Gastroesophageal sphincter (tissue), 4 donors: Measurements from ENCODE around the gene PSD4. TPM values are rescaled to one million over a fixed set of nuclear protein-coding genes. Genes with fewer than 3 reads are reported as not detected.
A peak's percentile ranks its signal among the peaks of the same experiment; 100 is the strongest.

Experiments
- ATAC-seq: fragments of 150-250 bp; one replicate; pipeline ENCODE4 v1.9.1; 2016; ENCODE audit warnings: mild to moderate bottlenecking, moderate library complexity
- H3K27ac ChIP-seq, 4 donors: fragments of 200-600 bp; sonication (generic) in 3 of 4; 1 replicate in 3 of 4; 2 replicates in 1 of 4; pipeline ENCODE4 v1.5.1; 2016 to 2019
- H3K27me3 ChIP-seq: fragments of 200-600 bp; sonication (generic); one replicate; pipeline ENCODE4 v1.5.1; 2019
- H3K36me3 ChIP-seq, 2 donors: fragments of 200-600 bp; sonication (generic); one replicate each; pipeline ENCODE4 v1.5.1; 2019; ENCODE audit warnings: control low read depth in 1 of 2
- H3K4me1 ChIP-seq, 3 donors: fragments of 200-600 bp; sonication (generic); 1 replicate in 2 of 3; 2 replicates in 1 of 3; pipeline ENCODE4 v1.5.1; 2016 to 2019; ENCODE audit warnings: control low read depth in 2 of 3
- H3K4me3 ChIP-seq, 2 donors: fragments of 200-600 bp; sonication (generic); one replicate each; pipeline ENCODE4 v1.5.1; 2019; ENCODE audit warnings: mild to moderate bottlenecking in 1 of 2, moderate library complexity in 1 of 2
- H3K9me3 ChIP-seq, 3 donors: fragments of 200-600 bp; sonication (generic); one replicate each; pipeline ENCODE4 v1.5.1; 2017 to 2019; ENCODE audit warnings: control low read depth in 2 of 3
- CTCF ChIP-seq, 4 experiments: fragments of 200-600 bp in 2 of 4; fragments of 450-650 bp in 2 of 4; sonication (generic) in 1 of 4; IDR thresholded peaks; one replicate each; pipeline ENCODE4 v1.5.1; 2017 to 2019; ENCODE audit warnings: antibody characterized with exemption in 4 of 4, mild to moderate bottlenecking in 2 of 4, moderate library complexity in 2 of 4
- EP300 ChIP-seq: sonication (generic); formaldehyde crosslinking; IDR thresholded peaks from one replicate; pipeline ENCODE4 v1.6.1; 2017; ENCODE audit warnings: antibody characterized with exemption, mild to moderate bottlenecking
- POLR2A ChIP-seq, 2 donors: fragments of 450-650 bp; IDR thresholded peaks; one replicate each; pipeline ENCODE4 v1.6.1; 2017; ENCODE audit warnings: antibody characterized with exemption in 2 of 2, mild to moderate bottlenecking in 2 of 2, moderate library complexity in 1 of 2
- POLR2AphosphoS5 ChIP-seq: sonication (generic); formaldehyde crosslinking; IDR thresholded peaks from one replicate; pipeline ENCODE4 v1.6.1; 2017; ENCODE audit warnings: antibody characterized with exemption
- WGBS, 2 donors: methylation state at CpG; one replicate each; pipeline ENCODE4 v1.1.5; 2018; ENCODE audit warnings: low coverage in 1 of 2; 5-methylcytosine and 5-hydroxymethylcytosine counted together
- total RNA-seq, 4 donors: library from RNA; depleted of rRNA; stranded (reverse); fragments of >200 nt; gene quantifications; one replicate each; pipeline ENCODE4 v1.1.0, GENCODE V29; 2016

The PSD4 gene
- total RNA-seq, 4 donors from 2014 or later = 3.0 to 4.4 (median 3.6) TPM

- H3K4me3 ChIP-seq = no peak overlapping the region
- H3K27ac ChIP-seq = no peak overlapping the region
- H3K27me3 ChIP-seq = no peaks in the 10 kb centered on the region
- 78% methylated on average over 6 of the region's 8 CpGs; no CpG with 5 or more reads in 1 of the 2 donors for WGBS, 2 donors
- ATAC-seq = no peak
- no peaks in the 10 kb centered on the region for H3K9me3 ChIP-seq
- H3K4me1 ChIP-seq = no peaks in the 10 kb centered on the region
- TF ChIP-seq POLR2A (IDR thresholded peaks at IDR 0.05) (no peak), POLR2AphosphoS5 (no peak), EP300 (no peak)
- H3K36me3 ChIP-seq = no peaks in the 10 kb centered on the region
Measured at GRCh38 chr2:113148606-113149552, 24.9 kb upstream of the PSD4 start.

DNA sequence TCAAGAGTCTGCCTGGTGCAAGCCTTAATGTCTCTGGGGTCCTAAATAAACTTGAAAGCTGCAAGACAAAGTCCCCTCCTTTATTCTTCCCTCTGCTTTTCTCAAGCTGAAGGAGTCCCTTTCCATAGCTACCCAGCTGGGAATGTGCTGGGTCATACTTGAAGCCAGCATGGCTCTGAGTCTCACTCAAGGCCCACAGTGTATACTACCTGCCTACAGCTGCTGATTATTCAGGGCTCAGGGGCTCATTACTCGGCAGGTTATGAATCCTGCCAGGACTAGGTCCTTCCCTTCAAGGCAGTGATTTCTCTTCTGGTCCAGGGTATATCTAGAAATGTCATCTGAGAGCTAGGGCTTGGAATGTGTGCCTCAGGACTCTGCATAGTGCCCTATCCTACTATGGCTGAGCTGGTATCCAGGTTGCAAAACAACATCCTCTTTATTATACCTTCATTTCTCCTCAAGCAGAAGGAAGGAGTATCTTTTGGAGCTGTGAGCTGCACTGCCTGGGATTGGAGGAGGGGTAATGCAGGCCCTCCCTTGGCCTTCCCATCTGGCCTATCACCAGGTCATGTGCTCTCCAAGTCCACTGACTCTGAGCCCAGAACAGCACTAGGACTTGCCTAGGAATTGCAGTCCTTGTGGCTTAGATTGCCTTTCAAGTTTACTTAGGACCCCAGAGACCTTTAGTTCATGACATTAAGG, 24.1 kb upstream of the PSD4 start:
- WGBS, 2 donors = no CpG with 5 or more reads among the region's 1 CpG
- TF ChIP-seq CTCF (IDR thresholded peaks at IDR 0.05) (no peak), EP300 (no peak), POLR2A (IDR thresholded peaks at IDR 0.05) (no peak), POLR2AphosphoS5 (no peak)
- Histone ChIP-seq H3K9me3 (no peaks in the 10 kb centered on the region), H3K27me3 (peaks cover 6% of the 10 kb centered on the region), H3K4me3 (no peak overlapping the region), H3K4me1 (no peaks in the 10 kb centered on the region), H3K36me3 (no peaks in the 10 kb centered on the region), H3K27ac (no peak overlapping the region)
- no peak for ATAC-seq

DNA sequence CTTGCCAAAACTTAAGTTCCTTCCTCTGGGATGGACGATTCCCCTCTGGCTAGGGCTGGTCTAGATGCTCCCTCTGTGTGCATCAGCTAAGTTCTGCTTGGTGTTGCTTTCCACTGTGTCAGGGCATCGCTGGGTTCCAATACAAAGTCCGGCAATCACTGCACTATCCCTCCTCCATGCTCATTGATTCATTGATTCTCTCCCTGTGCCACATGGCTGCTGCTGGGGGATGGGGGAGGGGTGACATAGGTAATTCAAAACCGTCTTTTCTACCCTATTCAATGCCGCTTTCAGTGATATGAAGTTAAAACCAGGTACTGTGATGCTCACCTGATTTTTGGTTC, 23.5 kb upstream of the PSD4 start:
- WGBS, 2 donors = 84 to 95% methylated on average over 3 to 5 of the region's 5 CpGs
- Histone ChIP-seq H3K4me1 (no peaks in the 10 kb centered on the region), H3K4me3 (no peak overlapping the region), H3K27me3 (peaks cover 11% of the 10 kb centered on the region), H3K27ac (no peak overlapping the region), H3K9me3 (no peaks in the 10 kb centered on the region), H3K36me3 (no peaks in the 10 kb centered on the region)
- no peak for TF ChIP-seq POLR2AphosphoS5
- no peak for TF ChIP-seq POLR2A (IDR thresholded peaks at IDR 0.05)
- no peak for TF ChIP-seq EP300
- TF ChIP-seq CTCF (IDR thresholded peaks at IDR 0.05) = no peak
- ATAC-seq = no peak

DNA sequence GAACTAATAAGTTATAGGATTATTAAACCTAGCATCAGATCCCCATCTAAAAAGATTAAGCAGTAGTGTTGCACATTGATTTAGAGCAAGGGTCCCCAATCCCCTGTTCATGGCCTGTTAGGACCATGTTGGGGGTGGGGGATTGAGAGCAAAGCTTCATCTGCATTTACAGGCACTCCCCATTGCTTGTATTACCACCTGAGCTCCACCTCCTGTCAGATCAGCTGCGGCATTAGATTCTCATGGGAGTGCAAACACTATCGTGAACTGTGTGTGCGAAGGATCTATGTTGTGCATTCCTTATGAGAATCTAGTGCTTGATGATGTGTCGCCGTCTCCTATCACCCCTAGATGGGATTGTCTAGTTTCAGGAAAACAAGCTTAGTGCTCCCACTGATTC, 18.4 kb upstream of the PSD4 start:
- 63 to 98% methylated on average over 4 to 5 of the region's 5 CpGs for whole genome bisulfite sequencing, 2 donors
- Histone ChIP-seq H3K27me3 (peaks cover 44% of the 10 kb centered on the region), H3K36me3 (no peaks in the 10 kb centered on the region), H3K9me3 (no peaks in the 10 kb centered on the region), H3K4me1 (peaks cover 0 to 10% (median 0%) of the 10 kb centered on the region in 3 donors), H3K27ac (no peak overlapping the region), H3K4me3 (no peak overlapping the region)
- TF ChIP-seq CTCF (IDR thresholded peaks at IDR 0.05) = no peak
- no peak for TF ChIP-seq EP300
- TF ChIP-seq POLR2A (IDR thresholded peaks at IDR 0.05) = no peak
- TF ChIP-seq POLR2AphosphoS5 = no peak
- ATAC-seq = no peak

GRCh38 chr2:113156278-113157117, 17.3 kb upstream of the PSD4 start:
- TF ChIP-seq EP300 (no peak), POLR2AphosphoS5 (no peak), CTCF (IDR thresholded peaks at IDR 0.05) (no peak), POLR2A (IDR thresholded peaks at IDR 0.05) (no peak)
- Histone ChIP-seq H3K4me3 (peak overlapping the region in 1 of 2 donors; percentile 41), H3K27ac (no peak overlapping the region), H3K36me3 (no peaks in the 10 kb centered on the region), H3K27me3 (peaks cover 44% of the 10 kb centered on the region), H3K9me3 (no peaks in the 10 kb centered on the region), H3K4me1 (peaks cover 0 to 10% (median 0%) of the 10 kb centered on the region in 3 donors)
- 62 to 73% methylated on average over 7 to 8 of the region's 10 CpGs for WGBS, 2 donors
- no peak for ATAC-seq
